ENCODE results near the gene BRME1. TPM values are rescaled to one million over a fixed set of nuclear protein-coding genes. Genes with fewer than 3 reads are reported as not detected.

BRME1 gene
- total and polyA plus RNA-seq, 2 of the 13 experiments (the other 11 are each of a cell fraction or from before 2014, with no cell fraction given): 0.74 to 1.5 TPM

DNA sequence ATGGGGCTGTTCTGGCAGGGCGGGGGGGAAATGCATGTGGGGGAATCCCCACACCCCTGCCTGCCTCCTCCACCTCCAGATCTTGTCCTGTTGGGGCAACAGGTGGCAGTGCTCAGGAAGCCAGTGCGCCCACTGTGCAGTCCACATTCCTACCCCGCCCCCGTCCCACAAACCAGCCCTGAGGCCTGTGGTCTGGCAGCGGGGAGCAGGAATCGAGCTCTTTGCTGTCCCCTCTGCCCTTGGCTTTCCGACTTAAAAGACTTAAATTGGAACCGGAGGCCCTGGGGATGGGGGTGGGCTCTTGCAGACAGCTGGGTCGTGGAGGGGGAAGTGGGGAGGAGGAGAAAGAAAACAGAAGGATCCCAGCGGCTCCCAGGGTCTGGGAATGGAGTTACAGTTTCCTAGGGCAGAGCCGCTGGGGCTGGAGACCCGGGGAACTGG is 24.6 kb downstream of the BRME1 start (continued):
- TF ChIP-seq, protein P1, sequence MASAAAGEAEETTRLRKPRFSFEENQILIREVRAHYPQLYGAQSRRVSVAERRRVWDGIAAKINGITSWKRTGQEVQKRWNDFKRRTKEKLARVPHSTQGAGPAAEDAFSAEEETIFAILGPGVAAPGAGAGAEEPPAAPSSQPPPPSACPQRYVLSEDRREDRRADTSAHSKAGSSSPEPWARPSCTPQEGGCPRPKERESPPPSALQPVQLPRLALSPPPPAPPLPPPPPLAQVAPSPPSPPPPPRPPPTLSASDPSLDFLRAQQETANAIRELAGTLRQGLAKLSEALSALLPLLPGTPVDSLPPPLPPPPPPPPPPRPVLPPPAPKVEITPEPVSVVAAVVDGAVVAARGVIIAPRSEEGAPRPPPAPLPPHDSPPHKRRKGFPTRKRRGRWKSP (CRISPR knock-in tag; IDR thresholded peaks at IDR 0.05): no peak
- no peak for TF ChIP-seq DDIT3 (CRISPR knock-in tag; IDR thresholded peaks at IDR 0.05)
- TF ChIP-seq CCDC6 (CRISPR knock-in tag; IDR thresholded peaks at IDR 0.05): no peak
- no peak for TF ChIP-seq GMEB1 (CRISPR knock-in tag; IDR thresholded peaks at IDR 0.05; ENCODE audit: borderline replicate concordance)
- TF ChIP-seq KAT8 (CRISPR knock-in tag; IDR thresholded peaks at IDR 0.05): peak; percentile 11; the same call in 1 of the 2 replicates
- TF ChIP-seq KDM3A (CRISPR knock-in tag; IDR thresholded peaks at IDR 0.05; ENCODE audit: low read depth): no peak
- TF ChIP-seq BRF2 (CRISPR knock-in tag; IDR thresholded peaks at IDR 0.05): no peak
- no peak for TF ChIP-seq ZMAT3 (CRISPR knock-in tag; conservative IDR thresholded peaks at IDR 0.05)
- no peak for TF ChIP-seq MAF1 (CRISPR knock-in tag; IDR thresholded peaks at IDR 0.05; ENCODE audit: borderline replicate concordance)
- TF ChIP-seq GABPA (IDR thresholded peaks at IDR 0.05; ENCODE audit: low read depth, low read length): no peak
- no peak for TF ChIP-seq GABPA (CRISPR knock-in tag; IDR thresholded peaks at IDR 0.05; ENCODE audit: low read depth)
- TF ChIP-seq TEAD3 (CRISPR knock-in tag; optimal IDR thresholded peaks at IDR 0.05; ENCODE audit: borderline replicate concordance): peak; percentile 53
- no peak for TF ChIP-seq ZNF296 (CRISPR knock-in tag; conservative IDR thresholded peaks at IDR 0.05)
- no peak for TF ChIP-seq ZNF530 (CRISPR knock-in tag; IDR thresholded peaks at IDR 0.05; ENCODE audit: low read depth)
- no peak for TF ChIP-seq PHF21A (CRISPR knock-in tag; IDR thresholded peaks at IDR 0.05)
- TF ChIP-seq ZNF724P (CRISPR knock-in tag; IDR thresholded peaks at IDR 0.05; ENCODE audit: borderline replicate concordance): no peak
- TF ChIP-seq, protein P2, sequence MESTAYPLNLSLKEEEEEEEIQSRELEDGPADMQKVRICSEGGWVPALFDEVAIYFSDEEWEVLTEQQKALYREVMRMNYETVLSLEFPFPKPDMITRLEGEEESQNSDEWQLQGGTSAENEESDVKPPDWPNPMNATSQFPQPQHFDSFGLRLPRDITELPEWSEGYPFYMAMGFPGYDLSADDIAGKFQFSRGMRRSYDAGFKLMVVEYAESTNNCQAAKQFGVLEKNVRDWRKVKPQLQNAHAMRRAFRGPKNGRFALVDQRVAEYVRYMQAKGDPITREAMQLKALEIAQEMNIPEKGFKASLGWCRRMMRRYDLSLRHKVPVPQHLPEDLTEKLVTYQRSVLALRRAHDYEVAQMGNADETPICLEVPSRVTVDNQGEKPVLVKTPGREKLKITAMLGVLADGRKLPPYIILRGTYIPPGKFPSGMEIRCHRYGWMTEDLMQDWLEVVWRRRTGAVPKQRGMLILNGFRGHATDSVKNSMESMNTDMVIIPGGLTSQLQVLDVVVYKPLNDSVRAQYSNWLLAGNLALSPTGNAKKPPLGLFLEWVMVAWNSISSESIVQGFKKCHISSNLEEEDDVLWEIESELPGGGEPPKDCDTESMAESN (CRISPR knock-in tag; conservative IDR thresholded peaks at IDR 0.05): no peak
- TF ChIP-seq POLR2A (IDR thresholded peaks at IDR 0.05; ENCODE audit: insufficient read depth in 1 of 2, low read depth in 2 of 2, low read length in 2 of 2): no peak
- 0 out of 2 replicates have a peak, but pooled peaks have one; percentile 25 for TF ChIP-seq SALL1 (CRISPR knock-in tag; IDR thresholded peaks at IDR 0.05)
- no peak for TF ChIP-seq SMAD9 (CRISPR knock-in tag; IDR thresholded peaks at IDR 0.05)
- TF ChIP-seq MZF1 (CRISPR knock-in tag; IDR thresholded peaks at IDR 0.05; ENCODE audit: borderline replicate concordance): no peak
- TF ChIP-seq ZNF264 (CRISPR knock-in tag; IDR thresholded peaks at IDR 0.05): no peak
- no peak for TF ChIP-seq HES4 (CRISPR knock-in tag; IDR thresholded peaks at IDR 0.05; ENCODE audit: borderline replicate concordance)
- no peak for TF ChIP-seq CBX2 (IDR thresholded peaks at IDR 0.05; ENCODE audit: low read depth, low read length)
- TF ChIP-seq CBX2 (CRISPR knock-in tag; IDR thresholded peaks at IDR 0.05; ENCODE audit: low read depth): no peak
